CD4-positive, alpha-beta memory T cell (primary cell): ENCODE results near the gene TAF12. TPM values are rescaled to one million over a fixed set of nuclear protein-coding genes. Genes with fewer than 3 reads are reported as not detected.
"Not testable (repeated sequence)": the region's sequence is repeated elsewhere in the genome, so short reads cannot be mapped to it uniquely, and the experiment has no call there.

Experiments used
- CTCF ChIA-PET: fragments of 350-600 bp; sonication (Branson Sonifier 250); formaldehyde crosslinking; loops from one replicate; lab custom pipeline; 2021; ENCODE audit warnings: inconsistent platforms; ENCODE audit not compliant: partially characterized antibody; lab: Charles Lee
- POLR2A ChIA-PET: fragments of 350-600 bp; sonication (Branson Sonifier 250); formaldehyde crosslinking; loops from one replicate; lab custom pipeline; 2021; ENCODE audit not compliant: partially characterized antibody; lab: Charles Lee
- DNase-seq, 5 donors: peaks; one replicate each; pipeline versions ENCODE4 v3.0.0 to v3.0.0-alpha.2; 2020 to 2022; ENCODE audit warnings: mixed read lengths in 1 of 5
- H3K27ac ChIP-seq: one replicate; pipeline ENCODE4 v1.7.0; 2013; ENCODE audit warnings: low read depth, low read length
- H3K27me3 ChIP-seq: 2 replicates; pipeline ENCODE4 v1.7.0; 2013; ENCODE audit warnings: mild to moderate bottlenecking, low read length, moderate library complexity; ENCODE audit not compliant: insufficient read depth
- H3K36me3 ChIP-seq: 2 replicates; pipeline ENCODE4 v1.7.0; 2013; ENCODE audit warnings: mild to moderate bottlenecking, low read length, moderate library complexity; ENCODE audit not compliant: insufficient read depth
- H3K4me1 ChIP-seq: 2 replicates; pipeline ENCODE4 v1.7.0; 2013; ENCODE audit warnings: mild to moderate bottlenecking, low read length, moderate library complexity; ENCODE audit not compliant: insufficient read depth
- H3K4me3 ChIP-seq, 2 donors: one replicate each; pipeline ENCODE4 v1.7.0; 2013; ENCODE audit warnings: low read length in 2 of 2, mild to moderate bottlenecking in 1 of 2
- H3K9me3 ChIP-seq, 2 donors: one replicate each; pipeline ENCODE4 v1.7.0; 2013; ENCODE audit warnings: low read length in 2 of 2, control low read depth in 1 of 2; ENCODE audit not compliant: control insufficient read depth in 1 of 2
- H3K27ac Mint-ChIP-seq, 7 donors: one replicate each; pipeline ENCODE4 v1.8.0; 2020 to 2021; ENCODE audit warnings: mixed read lengths in 7 of 7, mild to moderate bottlenecking in 6 of 7, inconsistent platforms in 3 of 7, moderate library complexity in 3 of 7
- H3K27me3 Mint-ChIP-seq, 2 donors: one replicate each; pipeline ENCODE4 v1.8.0; 2020 to 2021; ENCODE audit warnings: mixed read lengths in 2 of 2
- H3K36me3 Mint-ChIP-seq, 2 donors: one replicate each; pipeline ENCODE4 v1.8.0; 2020 to 2021; ENCODE audit warnings: mixed read lengths in 2 of 2, inconsistent platforms in 1 of 2, mild to moderate bottlenecking in 1 of 2
- H3K4me1 Mint-ChIP-seq, 4 donors: one replicate each; pipeline ENCODE4 v1.8.0; 2020 to 2021; ENCODE audit warnings: mixed read lengths in 4 of 4, mild to moderate bottlenecking in 1 of 4
- H3K4me3 Mint-ChIP-seq, 8 donors: one replicate each; pipeline ENCODE4 v1.8.0; 2020 to 2021; ENCODE audit warnings: mixed read lengths in 8 of 8, mild to moderate bottlenecking in 7 of 8, moderate library complexity in 6 of 8, inconsistent platforms in 3 of 8
- H3K9me3 Mint-ChIP-seq, 8 donors: one replicate each; pipeline ENCODE4 v1.8.0; 2020 to 2021; ENCODE audit warnings: mixed read lengths in 8 of 8, mild to moderate bottlenecking in 5 of 8, inconsistent platforms in 3 of 8, moderate library complexity in 1 of 8
- intact Hi-C: fragments of 100-400 bp; cut with micrococcal nuclease; formaldehyde crosslinking; loops from one replicate; pipeline ENCODE4 v1.15.1; 2023
- polyA plus RNA-seq, 2 donors: library from polyadenylated mRNA; unstranded; fragments of 300-500 nt; fragmentation: Illumina TruSeq; gene quantifications; one replicate each; pipeline ENCODE4 v1.2.3, GENCODE V29; 2021
- total RNA-seq, 2 experiments: library from RNA; stranded (reverse); gene quantifications; one replicate each; pipeline ENCODE4 v1.2.3, GENCODE V29; 2021

The TAF12 gene
- total and polyA plus RNA-seq, 4 experiments from 2014 or later: 23.5 to 53.4 (median 38.7) TPM

GRCh38 chr1:28578696-28579218, 64.1 kb downstream of the TAF12 start:
- Mint-ChIP-seq H3K4me3 (peak overlapping the region in 5 of 8 donors; percentile 33 to 60 (median 37)), H3K4me1 (peaks cover 21 to 54% (median 38%) of the 10 kb centered on the region in 4 donors)
- intact Hi-C loops: no loop called here

DNA sequence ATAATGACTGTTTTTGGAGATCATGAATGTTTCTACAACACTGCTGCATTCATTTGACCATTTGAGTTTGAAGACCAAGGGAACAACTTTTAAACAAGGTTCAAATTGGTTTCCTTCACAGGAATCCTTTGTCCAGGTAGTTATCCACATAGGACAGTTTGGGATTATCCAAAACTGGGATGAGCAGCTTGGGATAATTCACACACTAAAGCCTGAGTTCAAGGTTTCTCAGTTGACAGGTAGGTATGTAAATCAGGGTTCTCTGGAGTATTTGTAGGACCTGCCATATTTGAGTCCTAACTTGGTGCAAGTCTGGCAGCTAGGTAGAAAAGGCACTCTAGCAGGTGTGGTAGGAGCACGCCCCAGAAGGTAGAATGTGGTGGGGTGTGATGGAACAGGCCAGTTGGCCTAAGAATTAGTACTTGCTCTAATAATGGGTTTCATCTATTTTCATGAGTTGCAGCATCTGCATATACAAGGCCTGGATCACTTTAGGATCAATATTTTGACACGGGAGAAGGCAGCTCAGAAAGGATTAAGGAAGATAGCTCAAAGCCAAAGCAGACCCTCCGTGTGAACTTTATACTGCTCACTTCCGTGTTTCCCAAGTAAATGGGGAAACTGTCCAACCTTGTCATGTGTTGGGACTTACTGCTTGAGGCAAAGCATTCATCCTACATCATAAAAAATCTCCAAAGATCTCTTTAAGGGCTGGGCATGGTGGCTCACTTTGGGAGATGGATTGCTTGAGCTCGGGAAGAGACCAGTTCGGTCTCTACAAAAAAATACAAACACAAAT, 64.9 kb downstream of the TAF12 start:
- CTCF ChIA-PET: interaction anchor here (2.2 to 5.0 kb wide), 2 partner anchors 24 to 69 kb away, joined by 5 to 23 read pairs; partner anchors contain the start of gene TRNAU1AP
- Histone ChIP-seq H3K36me3 (peaks cover 39% of the 10 kb centered on the region), H3K4me3 (no peak overlapping the region), H3K4me1 (peaks cover 33% of the 10 kb centered on the region), H3K9me3 (no peaks in the 10 kb centered on the region), H3K27me3 (no peaks in the 10 kb centered on the region), H3K27ac (no peak overlapping the region)
- Mint-ChIP-seq H3K4me3 (no peak overlapping the region), H3K27me3 (no peaks in the 10 kb centered on the region), H3K4me1 (peaks cover 19 to 50% (median 35%) of the 10 kb centered on the region in 4 donors), H3K27ac (peak overlapping the region; percentile 44 to 95 (median 74)), H3K9me3 (peaks cover 0 to 7% (median 0%) of the 10 kb centered on the region in 8 donors), H3K36me3 (peaks cover 39 to 54% of the 10 kb centered on the region in 2 donors)
- POLR2A ChIA-PET: interaction anchor here (1.0 to 9.1 kb wide), 9 partner anchors 16 to 603 kb away, joined by 3 to 234 read pairs (median 33); partner anchors contain the start of genes GMEB1, RCC1, RNU11 and SRSF4
- no peak for DNase-seq
- intact Hi-C loops: no loop called here

More at GRCh38 chr1:28578696-28579218, 64.1 kb downstream of the TAF12 start:
- peaks cover 39% of the 10 kb centered on the region for H3K36me3 ChIP-seq
- ChIA-PET CTCF (interaction anchor here (0.7 to 5.0 kb wide), 7 partner anchors 18 to 329 kb away, joined by 3 to 23 read pairs (median 5); partner anchors contain the start of genes TRNAU1AP and YTHDF2), POLR2A (interaction anchor here (0.6 to 9.1 kb wide), 11 partner anchors 8 to 602 kb away, joined by 3 to 234 read pairs (median 46); partner anchors contain the start of genes GMEB1, RCC1, RNU11 and SRSF4)
- no peaks in the 10 kb centered on the region for H3K27me3 Mint-ChIP-seq
- H3K9me3 Mint-ChIP-seq: peaks cover 0 to 7% (median 0%) of the 10 kb centered on the region in 8 donors
- H3K4me1 ChIP-seq: peaks cover 33% of the 10 kb centered on the region
- peak overlapping the region; percentile 26 to 95 (median 79) for H3K27ac Mint-ChIP-seq
- H3K27me3 ChIP-seq: no peaks in the 10 kb centered on the region
- no peak overlapping the region for H3K27ac ChIP-seq
- H3K9me3 ChIP-seq: no peaks in the 10 kb centered on the region
- DNase-seq: no peak
- no peak overlapping the region for H3K4me3 ChIP-seq
- peaks cover 39 to 54% of the 10 kb centered on the region in 2 donors for H3K36me3 Mint-ChIP-seq

DNA sequence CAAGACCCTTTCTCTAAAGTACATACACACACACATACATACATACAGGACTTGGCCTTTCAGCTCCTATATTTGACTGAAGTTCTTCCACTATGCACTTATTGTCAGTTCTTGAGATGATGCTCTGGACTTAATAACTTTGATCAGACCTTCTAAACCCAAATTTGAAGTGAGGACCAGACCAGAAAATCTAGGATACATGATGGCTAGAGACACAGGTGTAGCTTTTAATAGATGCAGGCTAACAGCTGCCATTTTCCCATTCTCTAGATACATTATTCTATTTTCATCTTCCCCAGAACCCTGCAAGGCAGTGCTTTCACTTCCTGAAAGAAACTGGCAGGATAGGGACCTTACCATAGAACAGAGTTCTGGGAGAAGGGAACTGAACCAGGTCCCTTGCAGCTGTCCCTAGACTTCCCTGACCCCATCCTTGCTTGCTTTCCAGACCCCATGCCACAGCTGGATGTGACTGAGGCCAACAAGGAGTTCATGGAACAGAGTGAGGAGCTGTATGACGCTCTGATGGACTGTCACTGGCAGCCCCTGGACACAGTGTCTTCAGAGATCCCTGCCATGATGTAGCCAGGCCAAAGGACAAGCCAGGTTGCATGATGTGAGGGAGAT, 65.7 kb downstream of the TAF12 start:
- intact Hi-C loops: no loop called here
- Histone ChIP-seq H3K9me3 (no peaks in the 10 kb centered on the region), H3K4me3 (no peak overlapping the region), H3K27me3 (no peaks in the 10 kb centered on the region), H3K27ac (no peak overlapping the region), H3K36me3 (peaks cover 39% of the 10 kb centered on the region), H3K4me1 (peaks cover 30% of the 10 kb centered on the region)
- DNase-seq: no peak
- ChIA-PET POLR2A (interaction anchor here (1.0 to 9.1 kb wide), 6 partner anchors 15 to 159 kb away, joined by 3 to 234 read pairs (median 140); partner anchors contain the start of genes GMEB1, RCC1, RNU11 and TAF12), CTCF (no interaction called here)
- Mint-ChIP-seq H3K27ac (peak overlapping the region in 5 of 7 donors; percentile 55 to 95 (median 68)), H3K9me3 (peaks cover 0 to 7% (median 0%) of the 10 kb centered on the region in 8 donors), H3K4me3 (no peak overlapping the region), H3K4me1 (peaks cover 17 to 45% (median 30%) of the 10 kb centered on the region in 4 donors), H3K36me3 (peaks cover 39 to 54% of the 10 kb centered on the region in 2 donors), H3K27me3 (no peaks in the 10 kb centered on the region)

DNA sequence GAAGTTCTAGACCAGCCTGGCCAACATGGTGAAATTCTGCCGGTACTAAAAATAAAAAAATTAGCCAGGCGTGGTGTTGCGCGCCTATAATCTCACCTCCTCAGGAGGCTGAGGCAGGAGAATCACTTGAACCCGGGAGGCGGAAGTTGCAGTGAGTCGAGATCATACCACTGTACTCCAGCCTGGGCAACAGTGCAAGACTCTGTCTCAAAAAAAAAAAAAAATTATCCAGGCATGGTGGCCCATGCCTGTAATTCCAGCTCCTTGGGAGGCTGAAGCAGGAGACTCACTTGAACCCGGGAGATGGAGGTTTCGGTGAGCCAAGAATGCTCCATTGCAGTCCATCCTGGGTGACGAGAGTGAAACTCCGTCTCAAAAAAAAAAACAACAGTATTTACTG, 69.3 kb downstream of the TAF12 start:
- H3K27ac ChIP-seq: no peak overlapping the region
- H3K4me3 Mint-ChIP-seq: no peak overlapping the region
- no peak overlapping the region for H3K27ac Mint-ChIP-seq
- no peaks in the 10 kb centered on the region for H3K9me3 Mint-ChIP-seq
- H3K9me3 ChIP-seq: no peaks in the 10 kb centered on the region
- H3K36me3 ChIP-seq: peaks cover 32% of the 10 kb centered on the region
- H3K4me1 Mint-ChIP-seq: peaks cover 2 to 12% (median 9%) of the 10 kb centered on the region in 4 donors
- ChIA-PET CTCF (no interaction called here), POLR2A (interaction anchor here (4.9 kb wide), 1 partner anchor 7 kb away, joined by 44 read pairs; no protein-coding TSS in a partner anchor)
- H3K36me3 Mint-ChIP-seq: peaks cover 37 to 49% of the 10 kb centered on the region in 2 donors
- DNase-seq: no peak
- H3K4me3 ChIP-seq: no peak overlapping the region
- H3K27me3 Mint-ChIP-seq: no peaks in the 10 kb centered on the region
- no peaks in the 10 kb centered on the region for H3K27me3 ChIP-seq
- intact Hi-C loops: no loop called here
- H3K4me1 ChIP-seq: peaks cover 7% of the 10 kb centered on the region

- H3K9me3 ChIP-seq, H3K4me1 ChIP-seq, DNase-seq, H3K4me3 ChIP-seq, H3K4me3 Mint-ChIP-seq, H3K4me1 Mint-ChIP-seq, H3K27ac Mint-ChIP-seq, H3K9me3 Mint-ChIP-seq, intact Hi-C loops, H3K27me3 ChIP-seq, H3K27ac ChIP-seq, H3K27me3 Mint-ChIP-seq, CTCF ChIA-PET: not testable (repeated sequence)
- POLR2A ChIA-PET: interaction anchor here (4.9 kb wide), 1 partner anchor 8 kb away, joined by 44 read pairs; no protein-coding TSS in a partner anchor
- H3K36me3 ChIP-seq: peaks cover 31% of the 10 kb centered on the region
- H3K36me3 Mint-ChIP-seq: peaks cover 37 to 49% of the 10 kb centered on the region in 2 donors
These were observed 70.0 kb downstream of the TAF12 start for GRCh38 chr1:28572891-28573290.

DNA sequence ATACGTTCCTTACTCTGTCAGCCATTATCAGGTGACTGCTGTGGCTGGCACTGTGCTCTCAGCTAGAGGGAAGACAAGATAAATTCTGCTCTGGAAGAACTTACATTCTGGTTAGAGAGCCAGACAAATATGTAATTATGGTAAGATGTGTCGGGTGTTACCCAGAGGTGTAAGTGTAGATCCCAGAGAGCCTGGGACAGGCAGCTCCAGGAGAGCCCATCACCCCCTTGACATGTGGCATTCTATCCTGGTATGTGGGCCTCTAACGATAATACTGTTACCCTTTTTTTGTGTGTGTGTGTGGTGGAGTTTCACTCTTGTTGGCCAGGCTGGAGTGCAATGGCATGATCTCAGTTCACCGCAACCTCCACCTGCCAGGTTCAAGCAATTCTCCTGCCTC, 71.0 kb downstream of the TAF12 start:
- Mint-ChIP-seq H3K4me3 (no peak overlapping the region), H3K27ac (peak overlapping the region in 1 of 7 donors; percentile 18), H3K4me1 (peaks cover 0 to 2% (median 0%) of the 10 kb centered on the region in 4 donors), H3K36me3 (peaks cover 34 to 49% of the 10 kb centered on the region in 2 donors), H3K9me3 (no peaks in the 10 kb centered on the region), H3K27me3 (no peaks in the 10 kb centered on the region)
- ChIA-PET CTCF (no interaction called here), POLR2A (interaction anchor here (1.9 to 4.9 kb wide), 2 partner anchors 9 to 19 kb away, joined by 11 to 44 read pairs; partner anchors contain the start of gene TRNAU1AP)
- H3K4me3 ChIP-seq: no peak overlapping the region
- intact Hi-C loops: no loop called here
- peaks cover 29% of the 10 kb centered on the region for H3K36me3 ChIP-seq
- no peak overlapping the region for H3K27ac ChIP-seq
- no peaks in the 10 kb centered on the region for H3K9me3 ChIP-seq
- DNase-seq: no peak
- no peaks in the 10 kb centered on the region for H3K27me3 ChIP-seq
- H3K4me1 ChIP-seq: no peaks in the 10 kb centered on the region
